Thoracic aorta (tissue), 2 donors: Measurements from ENCODE around the gene SPOCK3. TPM values are rescaled to one million over a fixed set of nuclear protein-coding genes. Genes with fewer than 3 reads are reported as not detected.

Source experiments
- ATAC-seq: fragments of 150-250 bp; one replicate; pipeline ENCODE4 v1.8.0; 2017; ENCODE audit warnings: low read depth; ENCODE audit not compliant: insufficient number of reproducible peaks, low FRiP score
- DNase-seq: peaks from one replicate; pipeline ENCODE4 v3.0.0-alpha.2; 2020; ENCODE audit warnings: low spot score
- H3K27ac ChIP-seq, 2 donors: fragments of 200-600 bp; sonication (generic); 1 replicate in 1 of 2; 2 replicates in 1 of 2; pipeline ENCODE4 v1.5.1; 2016; ENCODE audit warnings: mild to moderate bottlenecking in 2 of 2, moderate library complexity in 2 of 2
- H3K27me3 ChIP-seq: fragments of 200-600 bp; sonication (generic); replicated peaks from 2 replicates; pipeline ENCODE4 v1.6.0; 2016; ENCODE audit warnings: mild to moderate bottlenecking; ENCODE audit not compliant: insufficient read depth
- H3K36me3 ChIP-seq: fragments of 200-600 bp; sonication (generic); one replicate; pipeline ENCODE4 v1.5.1; 2016
- H3K4me1 ChIP-seq, 2 donors: fragments of 200-600 bp; sonication (generic); 1 replicate in 1 of 2; 2 replicates in 1 of 2; pipeline versions ENCODE4 v1.5.1 to v1.6.0; 2016; ENCODE audit warnings: low read depth in 2 of 2, mild to moderate bottlenecking in 1 of 2; ENCODE audit not compliant: control insufficient read depth in 1 of 2
- H3K4me3 ChIP-seq: fragments of 200-600 bp; sonication (generic); 2 replicates; pipeline ENCODE4 v1.5.1; 2016; ENCODE audit warnings: mild to moderate bottlenecking
- H3K9me3 ChIP-seq: fragments of 200-600 bp; sonication (generic); 2 replicates; pipeline ENCODE4 v1.5.1; 2016
- CTCF ChIP-seq: fragments of 200-600 bp; sonication (generic); IDR thresholded peaks from one replicate; pipeline ENCODE4 v1.5.1; 2019; ENCODE audit warnings: antibody characterized with exemption
- total RNA-seq, 2 donors: library from RNA; depleted of rRNA; stranded (reverse); fragments of >200 nt; gene quantifications; one replicate each; pipeline versions ENCODE4 v1.1.0 to v1.2.3, GENCODE V29; 2016

The SPOCK3 gene
- total RNA-seq, 2 donors from 2014 or later, result not detected

GRCh38 chr4:166965562-166965961 lies 268.7 kb downstream of the SPOCK3 start:
- no peak for ATAC-seq
- DNase-seq, result no peak
- TF ChIP-seq CTCF, result no peak
- no peak overlapping the region for H3K27ac ChIP-seq
- H3K4me1 ChIP-seq, result no peaks in the 10 kb centered on the region
- no peaks in the 10 kb centered on the region for H3K27me3 ChIP-seq
- no peaks in the 10 kb centered on the region for H3K9me3 ChIP-seq
- no peak overlapping the region for H3K4me3 ChIP-seq
- H3K36me3 ChIP-seq, result no peaks in the 10 kb centered on the region

GRCh38 chr4:166957451-166957850 lies 276.8 kb downstream of the SPOCK3 start:
- Histone ChIP-seq H3K27ac (no peak overlapping the region), H3K4me3 (no peak overlapping the region), H3K27me3 (no peaks in the 10 kb centered on the region), H3K9me3 (no peaks in the 10 kb centered on the region), H3K4me1 (no peaks in the 10 kb centered on the region), H3K36me3 (no peaks in the 10 kb centered on the region)
- no peak for DNase-seq
- ATAC-seq, result no peak
- TF ChIP-seq CTCF, result no peak

DNA sequence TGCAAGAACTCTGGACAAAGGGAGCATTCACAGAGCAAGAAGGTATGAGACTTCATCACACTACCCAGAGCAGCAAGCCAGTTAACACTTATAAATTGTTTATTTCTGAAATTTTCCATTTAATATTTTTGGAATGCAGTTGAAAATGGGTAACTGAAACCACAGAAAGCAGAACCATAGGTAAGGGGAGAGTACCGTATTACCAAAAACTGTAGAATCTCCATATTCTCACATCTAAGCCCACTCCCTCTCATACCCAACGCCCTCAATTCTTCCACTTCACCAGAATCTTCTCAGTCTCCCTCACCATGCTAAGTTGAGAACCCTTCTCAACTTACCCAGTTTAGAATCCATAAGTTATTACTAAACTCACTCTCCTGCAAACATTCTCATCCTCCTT lies 277.8 kb downstream of the SPOCK3 start:
- H3K27ac ChIP-seq, result no peak overlapping the region
- no peak for ATAC-seq

DNA sequence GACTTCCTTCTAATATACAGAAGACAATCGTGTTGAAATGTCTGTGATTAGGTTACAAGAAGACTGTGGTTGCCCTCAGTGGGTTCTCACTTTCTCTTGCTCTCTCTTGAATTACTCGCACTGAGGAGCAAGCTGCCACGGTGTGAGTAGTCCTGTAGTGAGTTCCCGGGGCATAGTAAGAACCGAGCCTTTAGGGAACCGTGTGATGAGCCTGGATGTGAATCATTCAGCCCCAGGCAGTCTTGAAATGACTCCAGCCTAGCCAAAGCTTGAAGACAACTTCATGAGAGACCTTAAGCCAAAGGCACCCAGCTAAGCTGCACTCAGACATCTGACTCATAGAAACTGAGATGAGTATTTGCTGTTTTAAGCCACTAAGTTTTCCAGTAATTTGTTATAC lies 292.7 kb downstream of the SPOCK3 start:
- Histone ChIP-seq H3K36me3 (no peaks in the 10 kb centered on the region), H3K4me1 (no peaks in the 10 kb centered on the region), H3K9me3 (no peaks in the 10 kb centered on the region), H3K27me3 (no peaks in the 10 kb centered on the region), H3K4me3 (no peak overlapping the region), H3K27ac (no peak overlapping the region)
- DNase-seq, result no peak
- no peak for TF ChIP-seq CTCF
- ATAC-seq, result no peak

More for the DNA sequence above, 277.8 kb downstream of the SPOCK3 start:
- no peak for DNase-seq
- H3K27me3 ChIP-seq, result no peaks in the 10 kb centered on the region
- no peak for TF ChIP-seq CTCF
- no peak overlapping the region for H3K4me3 ChIP-seq
- no peaks in the 10 kb centered on the region for H3K4me1 ChIP-seq
- no peaks in the 10 kb centered on the region for H3K9me3 ChIP-seq
- H3K36me3 ChIP-seq, result no peaks in the 10 kb centered on the region

GRCh38 chr4:166930464-166930863 lies 303.8 kb downstream of the SPOCK3 start:
- Histone ChIP-seq H3K36me3 (no peaks in the 10 kb centered on the region), H3K27me3 (no peaks in the 10 kb centered on the region), H3K4me1 (no peaks in the 10 kb centered on the region), H3K9me3 (no peaks in the 10 kb centered on the region), H3K4me3 (no peak overlapping the region), H3K27ac (no peak overlapping the region)
- ATAC-seq, result no peak
- DNase-seq, result no peak
- no peak for TF ChIP-seq CTCF
